Skeletal muscle tissue (tissue), 4 donors: Measurements from ENCODE around the gene ARHGEF25. TPM values are rescaled to one million over a fixed set of nuclear protein-coding genes. Genes with fewer than 3 reads are reported as not detected.

ENCODE experiments used
- H3K27ac ChIP-seq: one replicate; pipeline ENCODE4 v1.7.0; 2013; ENCODE audit warnings: mild to moderate bottlenecking, low read depth, low read length, inconsistent platforms
- H3K27me3 ChIP-seq, 3 donors: one replicate each; pipeline ENCODE4 v1.7.0; 2013; ENCODE audit warnings: low read length in 3 of 3; ENCODE audit not compliant: control insufficient read depth in 3 of 3, insufficient read depth in 3 of 3
- H3K36me3 ChIP-seq, 3 donors: one replicate each; pipeline ENCODE4 v1.7.0; 2013; ENCODE audit warnings: low read length in 3 of 3; ENCODE audit not compliant: control insufficient read depth in 3 of 3, insufficient read depth in 3 of 3
- H3K4me1 ChIP-seq, 3 donors: one replicate each; pipeline ENCODE4 v1.7.0; 2013; ENCODE audit warnings: low read length in 3 of 3, mild to moderate bottlenecking in 3 of 3; ENCODE audit not compliant: control insufficient read depth in 3 of 3, insufficient read depth in 3 of 3
- H3K4me3 ChIP-seq, 3 donors: one replicate each; pipeline ENCODE4 v1.7.0; 2013; ENCODE audit warnings: low read length in 3 of 3
- H3K9ac ChIP-seq, 3 donors: one replicate each; pipeline ENCODE4 v1.7.0; 2013; ENCODE audit warnings: low read length in 3 of 3, mild to moderate bottlenecking in 3 of 3, moderate library complexity in 2 of 3, low read depth in 1 of 3
- H3K9me3 ChIP-seq, 3 donors: one replicate each; pipeline ENCODE4 v1.7.0; 2013; ENCODE audit warnings: low read length in 3 of 3; ENCODE audit not compliant: control insufficient read depth in 3 of 3
- total RNA-seq: library from RNA; depleted of rRNA; stranded (reverse); fragments of >200 nt; gene quantifications from one replicate; pipeline ENCODE4 v1.2.3, GENCODE V29; 2014
- donor health status: Osteomylitis.

The ARHGEF25 gene
- total RNA-seq, 1 donor from 2014 or later, result 23.0 TPM

DNA sequence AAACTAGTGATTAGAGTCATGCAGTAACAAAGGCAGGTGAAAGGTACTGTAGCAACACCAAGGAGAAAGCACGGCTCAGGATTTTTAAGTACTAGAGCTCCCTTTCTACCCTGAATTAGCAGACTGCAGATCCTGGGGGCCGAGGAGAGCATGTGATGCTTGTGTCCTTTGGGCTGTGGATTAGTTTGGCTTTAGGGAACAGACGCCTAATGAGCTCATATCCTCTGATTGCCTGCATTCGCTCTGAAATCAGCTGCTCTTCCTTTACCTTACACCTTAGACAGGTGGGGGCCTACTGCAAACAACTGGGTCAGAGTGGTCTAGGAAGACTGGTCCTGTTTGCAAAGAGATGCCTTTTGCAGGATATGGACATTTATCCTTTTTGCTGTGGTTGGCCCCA, 18.0 kb upstream of the ARHGEF25 start:
- peaks cover 0 to 15% (median 9%) of the 10 kb centered on the region in 3 donors for H3K36me3 ChIP-seq
- peak overlapping the region in 1 of 3 donors; percentile 23 for H3K4me3 ChIP-seq

DNA sequence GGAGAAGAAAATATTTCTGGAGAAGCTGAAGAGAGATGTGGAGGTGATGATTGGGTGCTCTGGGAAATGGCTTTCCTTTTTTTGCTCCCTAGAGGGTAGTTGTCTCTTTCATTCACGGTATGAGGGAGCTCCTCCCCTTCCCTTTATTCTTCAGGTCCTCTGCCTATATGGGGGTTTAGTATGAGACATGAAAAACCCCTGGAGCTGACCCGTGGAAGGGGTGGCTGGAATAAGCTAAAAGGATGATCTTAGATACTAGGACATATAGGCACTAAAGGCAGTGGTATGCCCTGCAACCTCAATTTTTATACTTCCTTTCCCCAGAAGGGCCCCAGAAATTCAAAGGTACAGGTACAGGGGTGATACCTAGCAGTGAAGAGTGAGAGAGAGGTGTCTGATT, 10.8 kb upstream of the ARHGEF25 start:
- H3K27ac ChIP-seq, result no peak overlapping the region
- peaks cover 6 to 10% (median 7%) of the 10 kb centered on the region in 3 donors for H3K27me3 ChIP-seq
- no peak overlapping the region for H3K4me3 ChIP-seq

More for the DNA sequence above, 18.0 kb upstream of the ARHGEF25 start:
- H3K27ac ChIP-seq, result no peak overlapping the region
- no peak overlapping the region for H3K9ac ChIP-seq
- H3K27me3 ChIP-seq, result peaks cover 0 to 8% (median 1%) of the 10 kb centered on the region in 3 donors
- H3K4me1 ChIP-seq, result peaks cover 11 to 21% (median 13%) of the 10 kb centered on the region in 3 donors
- no peaks in the 10 kb centered on the region for H3K9me3 ChIP-seq

GRCh38 chr12:57602544-57602943, 8.7 kb upstream of the ARHGEF25 start:
- Histone ChIP-seq H3K9me3 (no peaks in the 10 kb centered on the region), H3K27ac (no peak overlapping the region), H3K4me3 (no peak overlapping the region), H3K4me1 (peaks cover 10 to 20% (median 13%) of the 10 kb centered on the region in 3 donors), H3K36me3 (peaks cover 21 to 30% (median 23%) of the 10 kb centered on the region in 3 donors), H3K27me3 (peaks cover 16 to 21% (median 17%) of the 10 kb centered on the region in 3 donors), H3K9ac (no peak overlapping the region)

More for the DNA sequence above, 10.8 kb upstream of the ARHGEF25 start:
- no peak overlapping the region for H3K9ac ChIP-seq
- peaks cover 21 to 42% (median 32%) of the 10 kb centered on the region in 3 donors for H3K36me3 ChIP-seq
- H3K4me1 ChIP-seq, result peaks cover 6 to 12% (median 9%) of the 10 kb centered on the region in 3 donors
- H3K9me3 ChIP-seq, result no peaks in the 10 kb centered on the region

- Histone ChIP-seq H3K27ac (peak overlapping the region; percentile 28), H3K4me3 (no peak overlapping the region)
These were observed 7.9 kb upstream of the ARHGEF25 start for GRCh38 chr12:57603324-57603723.

DNA sequence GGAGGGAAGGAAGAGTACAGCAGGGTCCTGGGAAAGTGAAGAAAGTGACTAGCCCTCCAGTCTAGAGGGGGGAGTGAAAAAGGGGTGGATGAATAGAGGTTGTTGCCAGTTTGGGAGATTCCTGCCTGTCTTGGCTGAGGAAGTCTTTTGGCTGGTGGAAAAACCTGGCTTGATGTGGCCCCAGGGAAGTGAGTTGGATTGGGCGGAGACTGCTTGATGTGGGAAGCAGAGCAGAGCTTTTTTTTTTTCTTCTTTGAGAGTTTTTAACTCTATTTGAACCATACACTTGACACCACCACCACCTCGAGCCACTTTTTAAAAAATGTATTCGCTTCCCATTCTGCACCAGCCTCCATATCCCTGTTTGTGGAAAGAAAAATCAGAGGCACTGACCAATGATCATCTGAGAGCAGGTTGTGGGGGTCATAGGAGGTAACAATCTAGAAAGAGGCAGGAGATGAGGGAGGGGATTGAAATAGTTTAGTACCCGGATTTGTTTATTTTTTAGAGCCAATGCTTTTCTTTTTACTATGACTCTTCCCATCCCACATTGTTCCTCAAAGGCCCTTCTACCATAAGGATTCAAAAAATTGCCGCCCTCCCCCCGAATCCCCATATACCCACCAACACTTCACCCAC, 7.3 kb upstream of the ARHGEF25 start:
- peak overlapping the region; percentile 63 to 75 (median 73) for H3K4me3 ChIP-seq
- H3K27me3 ChIP-seq, result peaks cover 16 to 26% (median 26%) of the 10 kb centered on the region in 3 donors
- H3K4me1 ChIP-seq, result peaks cover 11 to 20% (median 18%) of the 10 kb centered on the region in 3 donors
- H3K36me3 ChIP-seq, result peaks cover 17 to 30% (median 21%) of the 10 kb centered on the region in 3 donors
- peak overlapping the region; percentile 59 to 71 (median 70) for H3K9ac ChIP-seq
- peak overlapping the region; percentile 77 for H3K27ac ChIP-seq
- H3K9me3 ChIP-seq, result no peaks in the 10 kb centered on the region

More at GRCh38 chr12:57603324-57603723, 7.9 kb upstream of the ARHGEF25 start:
- H3K9me3 ChIP-seq, result no peaks in the 10 kb centered on the region
- H3K4me1 ChIP-seq, result peaks cover 11 to 20% (median 14%) of the 10 kb centered on the region in 3 donors
- H3K27me3 ChIP-seq, result peaks cover 16 to 21% (median 20%) of the 10 kb centered on the region in 3 donors
- peaks cover 21 to 33% (median 23%) of the 10 kb centered on the region in 3 donors for H3K36me3 ChIP-seq
- H3K9ac ChIP-seq, result no peak overlapping the region

DNA sequence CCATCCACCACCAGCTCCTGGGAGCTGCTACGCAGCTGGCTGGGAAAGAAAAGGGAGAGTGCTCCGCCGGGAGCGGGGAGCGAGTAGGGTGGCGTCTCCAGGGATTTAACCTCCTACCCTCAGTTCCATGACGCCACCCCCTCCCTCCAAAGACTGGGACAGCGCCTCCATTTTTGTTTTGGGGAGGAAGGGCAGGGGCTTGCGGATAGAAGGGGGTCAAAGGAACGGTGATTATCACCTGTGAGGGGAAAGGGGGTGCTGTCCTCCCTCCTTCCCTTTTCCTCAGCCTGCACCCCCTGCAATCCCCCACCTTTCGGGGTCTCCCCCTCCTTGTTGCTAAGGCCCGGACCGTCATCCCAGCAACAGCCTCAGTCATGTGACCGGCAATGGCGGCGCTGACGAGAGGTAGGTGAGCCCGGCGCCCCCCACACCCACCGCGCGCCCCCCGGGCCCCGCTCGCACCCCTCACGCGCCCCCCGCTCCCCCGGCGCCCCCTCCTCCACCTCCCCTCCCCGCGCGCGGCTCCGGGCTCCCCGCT, 6.7 kb upstream of the ARHGEF25 start, which contains the start of gene DTX3:
DTX3 (plus strand) TSS at position 371 of the 538 bp plus-strand sequence. CDS start 1,694 bp downstream, outside the sequence.
- peaks cover 16 to 31% (median 26%) of the 10 kb centered on the region in 3 donors for H3K27me3 ChIP-seq
- H3K9ac ChIP-seq, result peak within 1 kb of the TSS; percentile 59 to 75 (median 70)
- peaks cover 12 to 20% (median 18%) of the 10 kb centered on the region in 3 donors for H3K4me1 ChIP-seq
- no peaks in the 10 kb centered on the region for H3K9me3 ChIP-seq
- peak within 1 kb of the TSS; percentile 77 for H3K27ac ChIP-seq
- peak within 1 kb of the TSS; percentile 63 to 75 (median 73) for H3K4me3 ChIP-seq
- peaks cover 12 to 29% (median 17%) of the 10 kb centered on the region in 3 donors for H3K36me3 ChIP-seq

DNA sequence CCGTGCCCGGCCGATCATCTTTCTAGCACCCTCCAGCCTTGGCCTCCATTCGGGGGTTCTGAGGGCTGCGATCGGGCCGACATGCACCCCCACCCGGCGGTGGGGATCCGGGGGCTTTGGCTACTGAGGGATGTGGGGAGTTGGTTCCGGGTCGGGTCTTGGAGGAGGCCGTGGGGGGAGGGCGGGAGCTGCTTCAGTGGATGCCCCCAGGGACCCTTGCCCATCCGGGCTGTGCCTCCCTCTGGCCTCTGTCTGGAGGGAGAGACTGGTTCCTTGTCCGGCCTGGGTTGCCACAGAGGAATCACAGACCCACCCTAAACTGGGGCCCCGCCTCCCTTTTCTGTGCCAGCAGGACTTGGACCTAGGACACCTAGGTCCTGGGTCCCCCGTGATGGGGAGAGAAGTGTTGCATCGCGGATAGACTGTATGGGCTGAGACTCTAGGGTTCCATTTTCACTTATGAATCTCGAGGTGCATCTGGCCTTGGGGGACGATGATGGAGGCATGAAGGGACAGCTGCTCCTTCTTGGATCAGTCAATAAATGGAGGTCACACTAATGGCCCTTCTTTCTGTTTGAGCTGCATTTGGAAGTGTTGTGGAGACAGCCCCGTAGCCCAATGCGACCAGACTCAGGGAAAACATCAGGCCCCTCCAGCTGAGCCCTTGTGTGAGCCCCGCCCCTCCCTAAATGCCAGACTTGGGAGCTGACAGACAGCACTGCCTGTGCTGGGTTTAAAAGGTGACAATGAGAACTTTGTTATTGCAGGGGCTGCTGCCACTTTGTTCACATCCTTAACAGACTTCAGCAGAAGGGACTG, 6.0 kb upstream of the ARHGEF25 start:
- Histone ChIP-seq H3K27ac (peak overlapping the region; percentile 77), H3K9ac (peak overlapping the region in 2 of 3 donors; percentile 50 to 75), H3K27me3 (peaks cover 16 to 31% (median 26%) of the 10 kb centered on the region in 3 donors), H3K36me3 (peaks cover 11 to 25% (median 11%) of the 10 kb centered on the region in 3 donors), H3K9me3 (no peaks in the 10 kb centered on the region), H3K4me1 (peaks cover 12 to 20% (median 18%) of the 10 kb centered on the region in 3 donors), H3K4me3 (peak overlapping the region; percentile 57 to 61 (median 60))

DNA sequence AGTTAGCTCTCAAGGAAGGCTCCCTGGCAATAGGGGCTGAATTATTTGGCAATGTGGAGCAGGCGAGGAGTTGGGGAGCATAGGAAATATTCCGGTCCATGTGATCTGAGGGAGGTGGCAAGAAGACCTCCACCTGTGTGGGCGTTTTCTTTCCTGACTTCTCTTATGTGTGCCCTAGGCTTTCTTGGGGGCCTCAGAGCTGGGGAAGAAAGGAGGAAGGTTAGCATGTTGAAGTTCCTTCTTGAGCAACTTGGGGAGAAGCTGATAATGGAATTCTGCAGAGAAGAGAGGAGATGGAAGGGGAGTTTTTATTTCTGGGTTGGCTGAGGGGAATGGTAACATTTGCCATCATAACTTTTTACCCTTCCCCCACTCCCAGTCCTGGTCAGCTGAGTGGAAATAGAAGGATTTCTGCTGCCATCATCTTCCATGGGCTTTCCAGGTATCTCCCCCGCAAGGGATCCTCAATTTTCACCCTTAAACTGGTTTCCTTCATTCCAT, 5.4 kb upstream of the ARHGEF25 start:
- H3K27me3 ChIP-seq, result peaks cover 16 to 35% (median 33%) of the 10 kb centered on the region in 3 donors
- no peaks in the 10 kb centered on the region for H3K9me3 ChIP-seq
- H3K9ac ChIP-seq, result peak overlapping the region in 1 of 3 donors; percentile 75
- peak overlapping the region; percentile 57 to 61 (median 60) for H3K4me3 ChIP-seq
- peaks cover 6 to 18% (median 8%) of the 10 kb centered on the region in 3 donors for H3K36me3 ChIP-seq
- peaks cover 16 to 26% (median 24%) of the 10 kb centered on the region in 3 donors for H3K4me1 ChIP-seq
- H3K27ac ChIP-seq, result peak overlapping the region; percentile 77

- Histone ChIP-seq H3K27ac (no peak overlapping the region), H3K4me3 (no peak overlapping the region), H3K36me3 (peaks cover 3 to 13% (median 4%) of the 10 kb centered on the region in 3 donors), H3K4me1 (peaks cover 18 to 28% (median 26%) of the 10 kb centered on the region in 3 donors), H3K9me3 (no peaks in the 10 kb centered on the region), H3K27me3 (peaks cover 19 to 38% (median 38%) of the 10 kb centered on the region in 3 donors), H3K9ac (peak overlapping the region in 1 of 3 donors; percentile 33)
These were observed 4.8 kb upstream of the ARHGEF25 start for GRCh38 chr12:57606399-57606798.
